Measurements from ENCODE around the gene ASCC1.

The ASCC1 gene

DNA sequence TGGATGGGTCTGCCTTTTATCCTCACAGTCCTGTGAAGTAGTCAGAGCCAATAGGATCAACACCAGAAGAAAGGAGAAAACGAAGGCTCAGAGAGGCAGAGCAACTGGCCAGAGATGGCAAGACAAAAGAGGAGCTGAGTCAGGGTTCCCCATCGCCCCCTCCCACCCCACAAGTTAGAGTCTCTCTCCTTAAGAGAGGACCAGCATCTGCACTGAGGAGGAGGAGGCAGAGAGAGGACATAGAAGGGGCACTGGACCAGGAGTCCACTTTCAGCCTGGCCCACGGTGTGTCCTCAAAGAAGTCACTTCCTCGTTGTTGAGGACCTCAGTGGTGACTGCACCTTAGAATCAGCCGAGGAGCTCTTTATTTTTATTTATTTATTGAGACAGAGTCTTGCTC is 139.3 kb downstream of the ASCC1 start:
- H3K4me3 ChIP-seq (ENCODE audit: low read depth, low read length), result no peak overlapping the region
- DNase-seq (ENCODE audit: low read depth), result no peak

DNA sequence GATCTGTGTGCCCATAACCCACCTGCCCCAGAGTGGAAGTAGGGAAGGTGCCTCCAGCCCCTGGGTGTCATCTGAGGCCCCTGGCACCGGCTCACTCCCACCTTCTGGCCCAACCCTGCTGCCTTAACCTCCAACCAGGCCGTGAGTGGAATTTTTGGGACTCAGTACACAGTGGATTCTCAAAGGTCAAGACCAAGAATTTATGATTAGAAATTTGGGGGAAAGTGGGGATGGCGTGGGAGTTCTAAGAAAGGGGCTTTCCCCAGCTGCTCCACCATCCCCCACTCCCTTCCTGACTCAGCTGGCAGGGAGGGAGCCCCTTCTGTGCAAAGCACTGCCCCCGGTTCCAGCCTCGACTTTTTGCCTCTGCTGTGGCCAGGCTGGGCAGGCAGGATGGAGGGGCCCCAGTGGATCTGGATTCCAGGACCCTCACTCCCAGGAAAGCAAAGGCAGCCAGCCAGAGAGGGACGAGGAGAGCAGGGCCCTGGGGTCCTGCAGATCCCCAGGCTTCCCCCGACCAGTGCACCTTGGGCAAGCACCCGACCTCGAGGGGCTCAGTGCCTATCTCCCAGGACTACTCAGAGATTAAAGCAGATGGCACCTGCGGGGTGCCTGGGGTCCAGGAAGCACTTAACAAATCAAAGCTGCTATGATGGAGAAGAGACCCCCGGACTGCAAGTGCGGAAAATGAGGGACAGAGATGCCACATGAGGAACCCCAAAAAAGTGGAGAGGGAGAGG is 140.5 kb downstream of the ASCC1 start:
- no peak overlapping the region for H3K4me3 ChIP-seq (ENCODE audit: low read depth, low read length)
- no peak for DNase-seq (ENCODE audit: low read depth)

DNA sequence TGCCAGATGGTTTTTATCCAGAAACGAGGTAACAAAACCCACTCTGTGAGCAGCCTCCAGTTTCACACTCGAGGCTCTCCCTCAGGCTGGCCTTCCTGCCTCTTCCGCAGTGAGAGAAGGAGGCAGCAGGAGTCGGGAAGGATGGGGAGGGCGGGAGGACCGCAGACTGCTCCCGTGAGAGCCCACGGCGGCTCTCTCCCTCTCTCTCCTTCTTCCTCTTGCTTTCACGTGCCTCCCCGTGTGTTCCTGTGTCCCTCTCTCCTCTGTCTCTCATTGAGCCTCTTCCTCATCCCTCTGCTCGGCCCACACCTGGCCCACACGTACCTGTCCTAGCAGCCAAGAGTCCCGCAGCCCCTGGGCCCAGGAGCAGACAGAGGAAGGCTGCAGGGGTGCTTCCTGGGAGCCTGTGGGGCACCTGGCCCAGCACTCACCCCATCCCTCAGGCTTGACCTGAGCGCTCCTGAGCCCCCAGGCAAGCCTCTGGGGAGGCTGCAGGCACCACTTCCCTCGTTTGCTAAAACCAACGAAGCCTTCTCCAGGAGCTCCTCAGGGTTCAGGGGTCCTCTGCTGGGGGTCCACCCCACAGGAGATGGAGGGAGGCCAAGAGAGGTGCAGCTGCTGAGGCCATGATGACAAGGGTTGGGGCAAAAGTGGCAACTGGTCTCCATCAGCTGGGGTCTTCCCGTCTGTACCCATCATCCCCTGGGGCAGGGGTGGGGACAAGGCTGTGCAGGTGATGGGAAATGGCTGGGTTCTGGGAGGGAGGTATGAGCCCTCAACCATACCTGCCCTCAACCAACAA is 141.3 kb downstream of the ASCC1 start:
- no peak for DNase-seq (ENCODE audit: low read depth)
- H3K4me3 ChIP-seq (ENCODE audit: low read depth, low read length), result no peak overlapping the region

DNA sequence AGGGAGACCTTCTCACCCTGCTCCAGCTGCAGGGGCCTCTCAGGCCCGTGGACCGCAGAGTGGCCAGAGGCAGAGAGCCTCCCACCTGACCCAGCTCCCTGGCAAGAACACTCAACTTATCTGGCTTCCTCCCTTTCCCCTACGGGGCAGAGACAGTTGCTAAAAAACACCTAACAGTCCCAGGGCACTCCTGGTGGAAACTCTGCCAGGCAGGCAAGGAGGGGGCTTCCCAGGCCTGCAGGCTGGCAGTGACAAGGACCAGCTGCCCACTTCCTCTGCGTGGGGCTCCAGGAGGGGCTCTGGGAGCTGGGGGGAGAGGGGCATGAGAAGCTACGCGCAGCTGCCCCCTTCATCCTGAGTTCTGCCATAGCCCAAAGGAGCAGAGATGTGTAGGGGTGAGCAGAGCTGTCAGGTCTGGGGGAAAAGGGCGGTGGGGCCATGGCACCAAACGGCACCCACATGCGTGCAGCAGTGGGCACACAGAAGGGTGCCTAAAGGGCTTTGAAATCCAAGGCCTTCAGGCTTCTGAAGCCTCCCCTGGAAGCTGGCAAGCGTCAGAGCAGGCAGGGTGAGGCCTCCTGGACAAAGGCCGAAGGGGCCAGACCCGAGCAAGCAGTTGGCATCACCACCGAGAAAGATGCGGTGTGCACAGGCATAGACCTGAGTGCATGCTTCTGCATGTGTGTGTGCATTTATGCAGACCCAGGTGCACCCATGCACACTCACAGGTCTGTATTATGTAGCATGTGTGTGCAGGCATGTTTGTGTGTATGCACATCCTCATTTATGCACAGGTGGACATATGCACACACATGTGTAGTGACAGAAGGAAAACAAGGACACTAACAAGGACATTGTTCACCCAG is 142.1 kb downstream of the ASCC1 start:
- no peak overlapping the region for H3K4me3 ChIP-seq (ENCODE audit: low read depth, low read length)
- DNase-seq (ENCODE audit: low read depth), result no peak

DNA sequence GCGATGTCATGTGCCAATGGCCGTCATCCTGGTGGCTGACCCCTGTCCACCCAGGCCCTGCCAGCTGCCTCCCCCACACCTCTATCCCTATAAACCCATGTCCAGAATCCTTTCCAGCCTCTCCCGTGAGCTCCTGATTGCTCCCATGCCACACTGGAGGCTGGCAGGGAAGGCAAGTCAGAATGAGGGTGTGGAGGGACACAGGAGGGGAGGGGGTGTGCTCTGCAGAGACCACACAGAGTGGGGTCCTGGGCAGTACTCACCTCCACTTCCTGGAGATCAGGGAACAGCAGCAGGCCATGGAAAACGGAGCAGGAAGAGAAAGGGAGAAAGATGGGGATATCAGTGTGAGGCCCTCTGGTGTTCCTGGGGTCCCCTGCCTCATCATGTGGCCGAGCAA is 143.4 kb downstream of the ASCC1 start:
- DNase-seq (ENCODE audit: low read depth), result no peak
- no peak overlapping the region for H3K4me3 ChIP-seq (ENCODE audit: low read depth, low read length)

DNA sequence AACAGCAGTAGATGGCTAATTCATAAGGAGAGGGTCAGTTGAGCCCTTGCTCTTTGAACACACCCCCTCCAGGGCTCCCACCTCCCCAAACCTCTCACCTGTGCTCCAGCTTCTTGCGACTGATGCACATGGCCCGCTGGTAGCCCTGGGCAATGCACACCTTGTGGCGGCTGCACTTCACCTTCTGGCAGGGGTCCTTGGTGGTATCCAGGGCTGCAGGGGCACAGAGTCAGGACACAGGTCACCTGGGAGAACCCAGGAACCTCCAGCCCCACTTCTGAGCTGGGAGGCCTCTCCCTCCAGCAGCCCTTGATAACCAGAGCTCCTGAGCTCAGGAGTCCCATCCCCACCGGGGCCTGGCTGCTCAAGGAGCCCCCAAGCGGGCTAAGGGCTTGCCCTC is 144.0 kb downstream of the ASCC1 start:
- H3K4me3 ChIP-seq (ENCODE audit: low read depth, low read length), result no peak overlapping the region
- DNase-seq (ENCODE audit: low read depth), result no peak

DNA sequence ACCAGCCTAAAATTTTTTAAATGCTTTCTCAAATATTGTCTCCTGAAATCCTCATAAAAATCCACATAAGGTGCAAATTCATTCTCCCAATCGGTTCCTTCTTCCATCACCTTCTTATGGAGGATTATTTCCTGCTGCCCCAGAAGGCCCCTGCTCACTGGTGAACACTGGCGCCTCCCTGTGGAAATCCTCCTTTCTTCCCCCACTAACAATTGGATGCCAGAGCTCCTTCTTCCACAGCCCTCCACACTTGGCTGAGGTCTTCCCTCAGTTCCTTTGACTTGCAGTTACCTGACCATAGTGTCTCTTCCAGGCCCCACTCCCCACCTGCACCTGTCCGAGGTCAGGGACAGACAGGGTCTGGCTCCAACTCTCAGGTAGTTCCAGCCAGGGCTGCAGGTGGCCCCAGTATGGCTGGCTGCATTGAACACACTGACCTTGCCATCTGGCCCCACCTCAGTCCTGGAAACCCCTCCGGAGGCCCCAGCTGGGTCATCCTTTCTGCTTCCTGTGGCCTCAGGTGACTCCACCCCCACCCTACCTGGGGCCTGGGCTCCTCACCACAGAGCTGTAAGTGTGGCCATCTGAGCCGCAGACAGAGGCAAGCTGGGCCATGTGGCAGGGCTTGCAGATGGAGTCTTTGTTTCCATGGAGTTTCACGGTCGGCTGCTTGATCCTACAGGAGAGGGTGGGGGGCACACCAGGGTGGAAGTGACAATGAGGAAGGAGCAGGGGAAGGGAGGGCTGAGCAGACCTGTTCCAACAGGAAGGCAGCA is 146.1 kb downstream of the ASCC1 start:
- H3K4me3 ChIP-seq (ENCODE audit: low read depth, low read length), result no peak overlapping the region
- DNase-seq (ENCODE audit: low read depth), result no peak

DNA sequence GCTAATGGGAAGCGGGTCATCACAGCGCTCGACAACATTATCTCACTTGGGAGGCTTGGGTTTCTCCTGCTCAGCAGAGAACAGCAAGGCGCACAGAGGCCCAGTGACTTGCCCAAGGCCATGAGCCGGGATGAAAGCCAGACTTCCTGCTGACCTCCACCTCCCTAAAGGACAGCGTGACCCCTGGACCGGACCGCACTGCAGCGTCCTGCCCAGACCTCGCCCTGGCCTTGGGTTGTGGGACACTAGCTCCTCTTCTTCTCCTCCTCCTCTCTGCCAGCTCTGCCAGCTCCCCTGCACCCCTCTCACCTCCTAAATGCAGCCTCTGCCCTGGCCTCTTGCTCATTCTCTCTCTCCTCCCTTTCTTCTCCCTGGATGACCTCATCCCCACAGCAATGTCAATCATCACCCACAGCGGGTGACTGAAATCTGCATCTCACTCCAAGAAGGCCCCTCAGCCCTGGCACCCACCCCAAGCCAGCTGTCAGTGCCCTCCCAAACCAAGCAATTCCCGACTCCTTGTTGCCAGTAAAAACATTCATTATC is 147.1 kb downstream of the ASCC1 start:
- H3K4me3 ChIP-seq (ENCODE audit: low read depth, low read length), result no peak overlapping the region
- DNase-seq (ENCODE audit: low read depth), result no peak

DNA sequence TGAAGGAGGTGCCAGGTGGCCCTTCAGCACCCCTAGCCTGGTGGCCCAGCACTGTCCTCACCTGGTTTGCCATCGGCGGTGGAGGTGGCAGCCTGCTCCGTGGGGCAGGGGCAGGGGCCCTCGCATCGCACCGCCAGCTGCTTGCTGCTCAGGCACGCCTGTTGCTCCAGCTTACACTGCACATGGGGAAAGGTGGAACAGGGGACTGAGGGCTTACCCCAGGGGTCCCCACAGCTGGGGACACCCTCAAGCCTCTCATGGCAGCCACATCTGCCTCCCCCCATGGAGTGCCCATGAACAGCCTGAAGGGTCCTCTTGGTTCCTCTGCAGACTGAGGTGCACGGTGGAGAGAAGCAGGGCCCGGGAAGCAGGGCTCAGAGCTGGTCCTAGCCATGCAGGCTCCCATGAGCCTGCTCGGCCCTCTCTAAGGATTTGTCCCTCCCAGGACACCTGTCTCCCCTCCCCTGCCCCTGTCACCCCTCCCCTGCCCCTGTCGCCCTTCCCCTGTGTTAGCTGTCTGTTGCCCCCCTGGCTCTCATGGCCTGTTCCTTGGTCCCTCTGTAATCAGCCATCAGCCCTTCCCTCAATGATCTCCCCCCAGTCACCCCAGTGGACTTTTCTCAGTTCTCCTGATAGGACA is 147.8 kb downstream of the ASCC1 start:
- no peak overlapping the region for H3K4me3 ChIP-seq (ENCODE audit: low read depth, low read length)
- no peak for DNase-seq (ENCODE audit: low read depth)

DNA sequence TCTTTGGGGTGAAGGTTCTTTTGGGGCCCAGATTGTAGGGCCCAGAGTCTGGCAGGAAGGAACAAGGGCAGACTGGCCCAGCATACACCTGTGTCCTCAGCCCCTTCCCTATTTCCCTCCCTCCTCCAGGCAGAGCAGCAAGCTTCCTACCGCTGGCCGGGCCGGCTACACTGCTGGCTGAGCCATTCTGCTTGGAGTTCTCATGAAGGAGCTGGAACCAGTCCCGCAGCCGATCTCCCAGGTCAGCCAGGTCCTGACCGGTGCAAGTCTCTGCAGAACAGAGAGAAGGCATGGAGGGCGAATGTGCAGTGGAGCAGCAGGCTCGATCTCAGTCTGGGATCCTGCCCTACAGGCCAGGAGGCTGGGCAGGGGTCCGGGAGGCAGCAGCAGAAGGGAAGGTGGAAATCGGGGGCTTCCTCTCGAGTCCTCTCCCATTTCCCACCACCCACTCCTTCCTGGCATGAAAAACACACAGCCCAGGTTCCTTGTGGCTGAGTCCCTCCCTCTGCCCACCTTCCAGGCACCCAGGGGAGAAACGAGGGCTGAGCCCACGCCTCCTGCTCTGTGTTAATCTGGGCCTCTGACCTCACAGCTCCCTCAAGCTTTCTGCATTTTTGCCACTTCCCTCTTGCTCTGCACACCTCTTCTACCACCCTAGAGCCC is 148.5 kb downstream of the ASCC1 start:
- no peak for DNase-seq (ENCODE audit: low read depth)
- H3K4me3 ChIP-seq (ENCODE audit: low read depth, low read length), result no peak overlapping the region

DNA sequence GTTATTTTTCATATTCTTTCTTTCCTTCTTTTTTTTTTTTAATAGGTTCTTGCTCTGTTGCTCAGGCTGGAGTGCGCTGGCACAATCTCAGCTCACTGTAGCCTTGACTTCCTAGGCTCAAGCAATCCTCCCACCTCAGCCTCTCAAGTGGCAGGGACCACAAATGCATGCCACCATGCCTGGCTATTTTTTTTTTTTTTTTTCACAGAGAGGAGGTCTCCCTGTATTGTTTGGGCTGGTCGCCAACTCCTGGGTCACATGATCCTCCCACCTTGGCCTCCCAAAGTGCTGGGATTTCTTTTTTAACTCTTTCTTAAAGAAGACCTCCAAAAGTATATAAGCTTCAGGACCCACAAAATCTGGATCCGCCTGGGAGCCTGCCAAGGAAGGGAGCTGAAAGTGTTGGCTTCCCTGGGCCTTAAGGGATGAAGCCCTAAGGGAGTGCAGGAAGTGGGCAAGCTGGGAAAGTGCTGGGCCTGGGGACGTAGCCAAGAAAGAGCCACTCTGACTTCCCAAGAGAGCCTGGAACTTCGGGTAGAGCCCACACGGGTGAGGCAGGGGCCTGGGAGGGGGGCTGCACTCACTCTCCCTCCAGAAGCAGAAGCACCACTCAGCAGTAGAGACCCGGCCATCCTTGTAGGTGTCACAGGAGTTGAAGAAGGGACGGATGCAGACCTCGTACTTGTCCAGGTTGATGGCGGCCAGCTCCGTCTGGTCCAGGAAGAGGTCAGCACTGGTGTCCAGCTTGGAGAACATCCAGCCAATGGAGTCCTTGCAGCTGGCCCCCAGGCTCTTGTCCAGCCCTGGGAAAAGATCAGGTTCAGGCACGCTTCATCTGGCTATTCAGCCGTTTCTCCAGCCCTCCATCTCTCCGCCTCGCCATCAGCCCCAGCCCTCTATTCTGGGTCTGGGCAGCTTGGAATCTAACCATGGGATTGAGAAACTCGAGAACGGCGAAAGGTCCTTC is 149.5 kb downstream of the ASCC1 start:
- no peak for DNase-seq (ENCODE audit: low read depth)
- H3K4me3 ChIP-seq (ENCODE audit: low read depth, low read length), result no peak overlapping the region

DNA sequence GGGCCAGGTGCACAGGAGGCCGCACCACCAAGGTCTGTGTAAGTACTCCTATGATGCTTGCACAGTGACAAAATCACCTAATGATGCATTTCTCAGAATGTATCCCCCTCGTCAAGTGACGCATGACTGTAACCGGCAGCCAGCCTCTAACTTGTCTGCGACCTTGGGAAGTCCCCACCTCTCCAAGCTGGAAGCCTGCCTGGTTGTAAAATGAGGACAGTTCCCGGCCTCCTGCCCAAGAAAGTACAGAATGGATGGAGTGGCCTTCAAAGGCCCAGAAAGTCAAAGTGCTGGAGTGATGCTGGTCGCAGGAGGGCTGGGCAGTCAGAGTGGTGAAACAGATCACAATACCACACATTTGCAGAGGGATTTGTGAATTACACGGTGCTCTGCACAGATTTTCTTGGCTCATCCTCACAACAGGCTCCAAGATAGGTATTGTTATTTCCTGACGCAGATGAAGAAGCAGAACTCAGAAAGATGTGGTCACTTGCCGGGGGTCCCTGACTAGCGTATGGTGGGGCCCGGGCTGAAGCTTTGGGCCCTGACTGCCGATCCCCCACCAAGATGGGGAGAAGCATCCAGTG is 150.5 kb downstream of the ASCC1 start:
- DNase-seq (ENCODE audit: low read depth), result no peak
- H3K4me3 ChIP-seq (ENCODE audit: low read depth, low read length), result no peak overlapping the region

DNA sequence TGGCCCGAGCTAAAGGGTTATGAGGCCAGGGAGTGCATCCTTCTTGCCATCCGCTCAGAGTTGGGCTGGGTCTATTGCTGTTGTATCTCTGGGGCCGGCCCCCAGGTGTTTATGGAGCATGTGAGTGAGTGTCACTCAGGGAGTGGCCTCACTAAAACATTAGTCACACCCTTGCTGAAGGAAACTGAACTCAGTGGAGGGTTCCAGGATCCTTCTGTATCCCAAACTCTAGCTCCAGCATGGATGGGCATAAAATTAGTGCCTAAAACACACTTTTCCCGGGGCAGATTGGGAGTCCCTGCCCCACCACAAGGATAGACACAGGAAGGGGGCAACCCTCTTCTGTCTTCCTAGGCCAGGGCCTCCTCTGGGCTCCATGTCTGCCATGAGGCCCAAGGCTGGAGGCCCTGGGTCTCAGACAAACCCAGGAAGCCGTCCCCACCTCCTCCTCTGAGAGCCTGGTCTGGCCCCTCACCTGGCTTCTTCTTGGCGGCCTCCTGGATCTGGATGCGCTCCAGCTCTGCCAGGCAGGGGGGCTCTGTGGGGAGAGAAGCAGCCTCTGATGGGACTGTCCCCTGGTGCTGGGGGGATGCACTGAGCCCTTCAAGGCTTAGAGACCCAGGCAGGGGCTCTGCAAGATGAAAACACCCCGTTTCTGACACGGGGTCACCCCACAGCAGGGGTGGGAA is 152.2 kb downstream of the ASCC1 start:
- H3K4me3 ChIP-seq (ENCODE audit: low read depth, low read length), result no peak overlapping the region
- no peak for DNase-seq (ENCODE audit: low read depth)

DNA sequence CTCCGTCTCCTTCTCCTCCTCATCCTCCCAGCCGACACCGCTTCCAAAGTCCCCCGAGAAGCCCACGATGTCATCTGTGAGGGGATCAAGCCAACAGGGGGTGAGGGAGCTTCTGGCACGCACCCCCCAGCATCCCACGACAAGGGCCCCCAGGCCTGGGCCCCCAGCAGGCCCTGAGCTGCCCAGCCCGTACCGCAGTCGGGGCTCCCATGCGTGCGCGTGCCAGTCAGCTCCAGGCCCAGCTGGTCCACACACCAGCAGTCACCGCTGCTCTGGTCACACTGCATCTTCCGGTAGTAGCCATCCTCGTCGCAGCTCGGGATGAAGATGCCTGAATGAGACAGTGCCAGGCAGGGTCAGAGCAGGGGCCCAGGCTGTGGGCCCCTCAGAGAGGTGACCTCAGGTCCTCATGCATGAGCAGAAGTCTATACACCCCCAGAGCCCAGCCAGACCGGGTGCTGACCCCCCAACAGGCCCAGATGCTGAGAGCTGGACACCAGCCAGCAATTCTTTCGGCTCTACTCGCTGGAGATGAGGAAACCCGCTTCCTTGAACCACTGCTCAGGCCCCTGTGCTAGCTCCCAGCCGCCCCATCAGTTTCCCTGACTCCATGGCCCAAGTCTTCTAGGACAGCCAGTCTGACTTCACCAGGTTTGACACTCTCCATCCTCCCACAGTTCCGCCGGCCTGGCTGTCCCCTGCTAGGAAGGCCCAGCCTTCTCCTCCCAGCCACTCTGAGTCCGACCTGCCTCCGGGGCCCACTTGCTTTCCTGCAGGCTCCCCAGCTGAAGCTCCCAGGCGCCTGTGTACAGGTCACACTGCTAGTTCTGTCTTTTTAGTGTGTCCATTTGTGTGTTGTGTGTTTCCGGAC is 153.0 kb downstream of the ASCC1 start:
- no peak overlapping the region for H3K4me3 ChIP-seq (ENCODE audit: low read depth, low read length)
- no peak for DNase-seq (ENCODE audit: low read depth)

DNA sequence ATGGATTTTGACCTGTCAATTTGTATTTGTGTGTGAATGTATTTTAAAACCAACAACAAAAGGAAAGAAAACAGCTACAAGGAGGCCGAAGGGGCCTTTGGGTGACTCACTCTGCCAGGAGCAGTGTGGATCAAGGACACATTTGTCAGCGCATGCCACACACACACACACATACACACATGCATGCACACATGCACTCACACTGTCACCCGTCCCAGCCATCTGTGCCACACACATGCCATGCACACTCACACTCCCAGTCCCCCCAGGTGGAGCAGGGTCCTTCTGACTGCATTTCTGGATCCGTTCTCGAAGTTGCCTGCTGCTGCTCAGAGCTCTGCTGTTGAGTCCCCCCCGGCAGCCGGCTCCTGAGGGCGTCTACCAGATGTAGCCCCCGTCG is 153.7 kb downstream of the ASCC1 start:
- DNase-seq (ENCODE audit: low read depth), result no peak
- H3K4me3 ChIP-seq (ENCODE audit: low read depth, low read length), result no peak overlapping the region
